ENCODE measurements around the gene HAUS7.
A peak's percentile ranks its signal among the peaks of the same experiment; 100 is the strongest.

HAUS7 gene

GRCh38 chrX:153477901-153478300, 7.5 kb upstream of the HAUS7 start:
- Histone ChIP-seq H3K79me2 (ENCODE audit: control insufficient read depth, insufficient read depth, low read length, unreplicated experiment) (no peaks in the 10 kb centered on the region), H3K27ac (ENCODE audit: low read depth, low read length) (no peak overlapping the region), H2AFZ (ENCODE audit: low read length, unreplicated experiment) (no peak overlapping the region), H3K4me3 (ENCODE audit: low read depth, low read length) (no peak overlapping the region), H3K27me3 (ENCODE audit: insufficient read depth, low read length) (no peaks in the 10 kb centered on the region), H3K4me1 (ENCODE audit: control insufficient read depth, insufficient read depth, low read length, unreplicated experiment) (peaks cover 34% of the 10 kb centered on the region), H3K36me3 (ENCODE audit: insufficient read depth, low read length) (no peaks in the 10 kb centered on the region)

- no peaks in the 10 kb centered on the region for H3K36me3 ChIP-seq (ENCODE audit: insufficient read depth, low read length)
- peak overlapping the region; percentile 45; the same call in 1 of the 2 replicates for H3K27ac ChIP-seq (ENCODE audit: low read depth, low read length)
- no peak overlapping the region for H2AFZ ChIP-seq (ENCODE audit: low read length, unreplicated experiment)
- H3K4me3 ChIP-seq (ENCODE audit: low read depth, low read length), result no peak overlapping the region
- H3K4me1 ChIP-seq (ENCODE audit: control insufficient read depth, insufficient read depth, low read length, unreplicated experiment), result peaks cover 34% of the 10 kb centered on the region
- H3K79me2 ChIP-seq (ENCODE audit: control insufficient read depth, insufficient read depth, low read length, unreplicated experiment), result no peaks in the 10 kb centered on the region
- H3K27me3 ChIP-seq (ENCODE audit: insufficient read depth, low read length), result no peaks in the 10 kb centered on the region
These were observed 7.0 kb upstream of the HAUS7 start for GRCh38 chrX:153477364-153477857.

- Histone ChIP-seq H3K79me2 (ENCODE audit: control insufficient read depth, insufficient read depth, low read length, unreplicated experiment) (no peaks in the 10 kb centered on the region), H3K4me3 (ENCODE audit: low read depth, low read length) (no peak overlapping the region), H3K27ac (ENCODE audit: low read depth, low read length) (peak overlapping the region; percentile 45), H3K4me1 (ENCODE audit: control insufficient read depth, insufficient read depth, low read length, unreplicated experiment) (peaks cover 34% of the 10 kb centered on the region), H3K27me3 (ENCODE audit: insufficient read depth, low read length) (no peaks in the 10 kb centered on the region), H2AFZ (ENCODE audit: low read length, unreplicated experiment) (no peak overlapping the region), H3K36me3 (ENCODE audit: insufficient read depth, low read length) (no peaks in the 10 kb centered on the region)
These were observed 6.4 kb upstream of the HAUS7 start for GRCh38 chrX:153476666-153477363.

- H3K79me2 ChIP-seq (ENCODE audit: control insufficient read depth, insufficient read depth, low read length, unreplicated experiment), result no peaks in the 10 kb centered on the region
- no peak overlapping the region for H3K4me3 ChIP-seq (ENCODE audit: low read depth, low read length)
- no peaks in the 10 kb centered on the region for H3K27me3 ChIP-seq (ENCODE audit: insufficient read depth, low read length)
- no peak overlapping the region for H3K27ac ChIP-seq (ENCODE audit: low read depth, low read length)
- no peak overlapping the region for H2AFZ ChIP-seq (ENCODE audit: low read length, unreplicated experiment)
- peaks cover 34% of the 10 kb centered on the region for H3K4me1 ChIP-seq (ENCODE audit: control insufficient read depth, insufficient read depth, low read length, unreplicated experiment)
- H3K36me3 ChIP-seq (ENCODE audit: insufficient read depth, low read length), result no peaks in the 10 kb centered on the region
These were observed 5.4 kb upstream of the HAUS7 start for GRCh38 chrX:153475751-153476281.

- H3K4me1 ChIP-seq (ENCODE audit: control insufficient read depth, insufficient read depth, low read length, unreplicated experiment), result peaks cover 34% of the 10 kb centered on the region
- no peak overlapping the region for H3K27ac ChIP-seq (ENCODE audit: low read depth, low read length)
- H3K79me2 ChIP-seq (ENCODE audit: control insufficient read depth, insufficient read depth, low read length, unreplicated experiment), result no peaks in the 10 kb centered on the region
- H3K36me3 ChIP-seq (ENCODE audit: insufficient read depth, low read length), result no peaks in the 10 kb centered on the region
- no peak overlapping the region for H2AFZ ChIP-seq (ENCODE audit: low read length, unreplicated experiment)
- H3K27me3 ChIP-seq (ENCODE audit: insufficient read depth, low read length), result no peaks in the 10 kb centered on the region
- H3K4me3 ChIP-seq (ENCODE audit: low read depth, low read length), result peak overlapping the region; percentile 53
These were observed 4.9 kb upstream of the HAUS7 start for GRCh38 chrX:153475271-153475670.

GRCh38 chrX:153474718-153475117, 4.3 kb upstream of the HAUS7 start:
- Histone ChIP-seq H2AFZ (ENCODE audit: low read length, unreplicated experiment) (no peak overlapping the region), H3K27ac (ENCODE audit: low read depth, low read length) (no peak overlapping the region; the same call in 1 of the 2 replicates)

GRCh38 chrX:153474266-153474665, 3.9 kb upstream of the HAUS7 start:
- H3K27ac ChIP-seq (ENCODE audit: low read depth, low read length), result no peak overlapping the region
- H3K27me3 ChIP-seq (ENCODE audit: insufficient read depth, low read length), result no peaks in the 10 kb centered on the region
- H2AFZ ChIP-seq (ENCODE audit: low read length, unreplicated experiment), result no peak overlapping the region
- peaks cover 2% of the 10 kb centered on the region for H3K79me2 ChIP-seq (ENCODE audit: control insufficient read depth, insufficient read depth, low read length, unreplicated experiment)
- H3K4me1 ChIP-seq (ENCODE audit: control insufficient read depth, insufficient read depth, low read length, unreplicated experiment), result peaks cover 34% of the 10 kb centered on the region
- H3K36me3 ChIP-seq (ENCODE audit: insufficient read depth, low read length), result no peaks in the 10 kb centered on the region
- no peak overlapping the region for H3K4me3 ChIP-seq (ENCODE audit: low read depth, low read length)

More at GRCh38 chrX:153474718-153475117, 4.3 kb upstream of the HAUS7 start:
- Histone ChIP-seq H3K4me1 (ENCODE audit: control insufficient read depth, insufficient read depth, low read length, unreplicated experiment) (peaks cover 34% of the 10 kb centered on the region), H3K27me3 (ENCODE audit: insufficient read depth, low read length) (no peaks in the 10 kb centered on the region), H3K36me3 (ENCODE audit: insufficient read depth, low read length) (no peaks in the 10 kb centered on the region), H3K79me2 (ENCODE audit: control insufficient read depth, insufficient read depth, low read length, unreplicated experiment) (no peaks in the 10 kb centered on the region), H3K4me3 (ENCODE audit: low read depth, low read length) (peak overlapping the region; percentile 53)

GRCh38 chrX:153473126-153473525, 2.8 kb upstream of the HAUS7 start:
- no peaks in the 10 kb centered on the region for H3K36me3 ChIP-seq (ENCODE audit: insufficient read depth, low read length)
- no peak overlapping the region for H3K4me3 ChIP-seq (ENCODE audit: low read depth, low read length)
- no peak overlapping the region for H3K27ac ChIP-seq (ENCODE audit: low read depth, low read length)
- no peaks in the 10 kb centered on the region for H3K27me3 ChIP-seq (ENCODE audit: insufficient read depth, low read length)
- peaks cover 34% of the 10 kb centered on the region for H3K4me1 ChIP-seq (ENCODE audit: control insufficient read depth, insufficient read depth, low read length, unreplicated experiment)
- no peak overlapping the region for H2AFZ ChIP-seq (ENCODE audit: low read length, unreplicated experiment)
- H3K79me2 ChIP-seq (ENCODE audit: control insufficient read depth, insufficient read depth, low read length, unreplicated experiment), result peaks cover 2% of the 10 kb centered on the region

- H3K36me3 ChIP-seq (ENCODE audit: insufficient read depth, low read length), result no peaks in the 10 kb centered on the region
- H2AFZ ChIP-seq (ENCODE audit: low read length, unreplicated experiment), result no peak overlapping the region
- H3K79me2 ChIP-seq (ENCODE audit: control insufficient read depth, insufficient read depth, low read length, unreplicated experiment), result peaks cover 2% of the 10 kb centered on the region
- H3K27ac ChIP-seq (ENCODE audit: low read depth, low read length), result no peak overlapping the region
- peaks cover 23% of the 10 kb centered on the region for H3K4me1 ChIP-seq (ENCODE audit: control insufficient read depth, insufficient read depth, low read length, unreplicated experiment)
- H3K27me3 ChIP-seq (ENCODE audit: insufficient read depth, low read length), result no peaks in the 10 kb centered on the region
- no peak overlapping the region for H3K4me3 ChIP-seq (ENCODE audit: low read depth, low read length)
These were observed 1.4 kb upstream of the HAUS7 start for GRCh38 chrX:153471663-153472280.

- Histone ChIP-seq H2AFZ (ENCODE audit: low read length, unreplicated experiment) (peak overlapping the region; percentile 38), H3K27me3 (ENCODE audit: insufficient read depth, low read length) (no peaks in the 10 kb centered on the region), H3K4me3 (ENCODE audit: low read depth, low read length) (peak overlapping the region; percentile 93), H3K27ac (ENCODE audit: low read depth, low read length) (no peak overlapping the region; the same call in 1 of the 2 replicates), H3K36me3 (ENCODE audit: insufficient read depth, low read length) (no peaks in the 10 kb centered on the region), H3K4me1 (ENCODE audit: control insufficient read depth, insufficient read depth, low read length, unreplicated experiment) (peaks cover 5% of the 10 kb centered on the region), H3K79me2 (ENCODE audit: control insufficient read depth, insufficient read depth, low read length, unreplicated experiment) (peaks cover 2% of the 10 kb centered on the region)
These were observed 465 bp downstream of the HAUS7 start for GRCh38 chrX:153469811-153470410.
